OCI-LY7 (cell line): ENCODE results near the gene SBF2. TPM values are rescaled to one million over a fixed set of nuclear protein-coding genes. Genes with fewer than 3 reads are reported as not detected.

ENCODE experiments used
- BruUV-seq: library from RNA; stranded (reverse); fragments of 400-500 nt; replicated peaks from 2 replicates; lab custom pipeline; 2021; lab: Mats Ljungman, UMichigan
- CTCF ChIA-PET: fragments of 300-600 bp; sonication (Branson Sonifier 250); formaldehyde crosslinking; loops from one replicate; lab custom pipeline; 2022; ENCODE audit warnings: antibody characterized with exemption; ENCODE audit not compliant: unreplicated experiment; lab: Charles Lee
- POLR2A ChIA-PET: fragments of 300-600 bp; sonication (Branson Sonifier 250); formaldehyde crosslinking; loops from one replicate; lab custom pipeline; 2022; ENCODE audit warnings: antibody characterized with exemption; lab: Charles Lee
- DNase-seq: peaks from one replicate; pipeline ENCODE4 v3.0.0-alpha.2; 2015; ENCODE audit warnings: low spot score
- H2AFZ ChIP-seq: fragments of 200-600 bp; sonication (generic), shearing (Covaris generic); 2 replicates; pipeline ENCODE4 v1.6.1; 2014; ENCODE audit warnings: mild to moderate bottlenecking, antibody characterized with exemption, low read length, moderate library complexity
- H3K27ac ChIP-seq: fragments of 200-600 bp; sonication (generic); 2 replicates; pipeline ENCODE4 v1.5.1; 2014; ENCODE audit warnings: mixed run types, low read depth, mild to moderate bottlenecking, moderate library complexity, low read length, inconsistent platforms; ENCODE audit not compliant: poor library complexity, severe bottlenecking
- H3K36me3 ChIP-seq: fragments of 200-600 bp; sonication (generic); 2 replicates; pipeline ENCODE4 v1.6.1; 2014; ENCODE audit warnings: mild to moderate bottlenecking, antibody characterized with exemption, low read length, moderate library complexity, mixed read lengths; ENCODE audit not compliant: insufficient read depth
- H3K4me1 ChIP-seq: fragments of 200-600 bp; sonication (generic); 2 replicates; pipeline ENCODE4 v1.5.1; 2014; ENCODE audit warnings: mild to moderate bottlenecking, low read length; ENCODE audit not compliant: insufficient read depth, poor library complexity, severe bottlenecking
- H3K4me2 ChIP-seq: fragments of 200-600 bp; sonication (generic); 2 replicates; pipeline ENCODE4 v1.6.1; 2014; ENCODE audit warnings: mild to moderate bottlenecking, low read length
- H3K4me3 ChIP-seq: fragments of 200-600 bp; sonication (generic); 2 replicates; pipeline ENCODE4 v1.5.1; 2014; ENCODE audit warnings: mild to moderate bottlenecking, low read depth, low read length; ENCODE audit not compliant: poor library complexity, severe bottlenecking
- H3K79me2 ChIP-seq: fragments of 200-600 bp; sonication (generic); 2 replicates; pipeline ENCODE4 v1.6.1; 2016; ENCODE audit warnings: low read depth, mild to moderate bottlenecking, low read length, moderate library complexity, mixed read lengths; ENCODE audit not compliant: insufficient read depth
- H3K9me2 ChIP-seq: fragments of 200-600 bp; sonication (generic); 2 replicates; pipeline ENCODE4 v1.6.1; 2016; ENCODE audit warnings: mild to moderate bottlenecking, low read length, mixed read lengths; ENCODE audit not compliant: insufficient read depth
- H3K9me3 ChIP-seq: fragments of 200-600 bp; sonication (generic); 2 replicates; pipeline ENCODE4 v1.6.1; 2014; ENCODE audit warnings: mild to moderate bottlenecking, mixed run types, low read length, mixed read lengths
- H4K20me1 ChIP-seq: fragments of 200-600 bp; sonication (generic); 2 replicates; pipeline ENCODE4 v1.6.1; 2014; ENCODE audit warnings: mild to moderate bottlenecking, antibody characterized with exemption, low read length, moderate library complexity, mixed read lengths; ENCODE audit not compliant: insufficient read depth
- CTCF ChIP-seq: fragments of 200-600 bp; sonication (generic); conservative IDR thresholded peaks from 2 replicates; pipeline ENCODE4 v1.5.1; 2014; ENCODE audit warnings: mild to moderate bottlenecking, antibody characterized with exemption, low read length, moderate library complexity, mixed read lengths
- EZH2phosphoT487 ChIP-seq: fragments of 200-600 bp; sonication (generic); IDR thresholded peaks from 2 replicates; pipeline ENCODE4 v1.6.1; 2018; ENCODE audit warnings: low read depth, borderline replicate concordance, mild to moderate bottlenecking, mixed run types, antibody characterized with exemption, low read length, moderate library complexity, mixed read lengths
- intact Hi-C: fragments of 100-400 bp; cut with micrococcal nuclease; formaldehyde crosslinking; loops from one replicate; pipeline ENCODE4 v1.10.0; 2022; ENCODE audit not compliant: unreplicated experiment
- total RNA-seq, 2 experiments: library from RNA; depleted of rRNA in 1 of 2; stranded (reverse); fragments of >200 nt in 1 of 2; shearing (Covaris generic) in 1 of 2; gene quantifications; 2 replicates each; pipeline ENCODE4 v1.2.3, GENCODE V29; 2014 to 2022

Gene SBF2
- total RNA-seq, 2 experiments from 2014 or later = 12.9 to 14.3 TPM

- H4K20me1 ChIP-seq = no peaks in the 10 kb centered on the region
- CTCF ChIA-PET = no interaction called here
- H3K36me3 ChIP-seq = no peaks in the 10 kb centered on the region
- H3K9me2 ChIP-seq = no peaks in the 10 kb centered on the region
- no peak overlapping the region for H3K4me2 ChIP-seq
- no peak overlapping the region for H3K4me3 ChIP-seq
- no peak for TF ChIP-seq EZH2phosphoT487
- TF ChIP-seq CTCF = no peak
- BruUV-seq = no TSS peak
- no peaks in the 10 kb centered on the region for H3K4me1 ChIP-seq
- intact Hi-C loops = no loop called here
- no peak overlapping the region for H3K27ac ChIP-seq
- H3K79me2 ChIP-seq = no peaks in the 10 kb centered on the region
- no peak overlapping the region for H2AFZ ChIP-seq
- POLR2A ChIA-PET = no interaction called here
- H3K9me3 ChIP-seq = no peaks in the 10 kb centered on the region
- DNase-seq = no peak
These were observed 468.7 kb downstream of the SBF2 start for GRCh38 chr11:9825315-9825714.

GRCh38 chr11:9823887-9824385 lies 470.1 kb downstream of the SBF2 start:
- TF ChIP-seq EZH2phosphoT487 (no peak), CTCF (no peak)
- Histone ChIP-seq H4K20me1 (no peaks in the 10 kb centered on the region), H3K79me2 (no peaks in the 10 kb centered on the region), H3K4me1 (no peaks in the 10 kb centered on the region), H3K9me2 (no peaks in the 10 kb centered on the region), H3K4me3 (no peak overlapping the region), H2AFZ (no peak overlapping the region), H3K4me2 (no peak overlapping the region), H3K36me3 (no peaks in the 10 kb centered on the region), H3K9me3 (no peaks in the 10 kb centered on the region), H3K27ac (no peak overlapping the region)
- intact Hi-C loops = no loop called here
- CTCF ChIA-PET = no interaction called here
- BruUV-seq = no TSS peak
- no peak for DNase-seq
- POLR2A ChIA-PET = interaction anchor here (0.6 kb wide), 1 partner anchor 1900 kb away, joined by 3 read pairs; no protein-coding TSS in a partner anchor

GRCh38 chr11:9823439-9823838 lies 470.6 kb downstream of the SBF2 start:
- BruUV-seq = no TSS peak
- H4K20me1 ChIP-seq = no peaks in the 10 kb centered on the region
- no peaks in the 10 kb centered on the region for H3K9me2 ChIP-seq
- H3K36me3 ChIP-seq = no peaks in the 10 kb centered on the region
- intact Hi-C loops = no loop called here
- no peak for DNase-seq
- H3K27ac ChIP-seq = no peak overlapping the region
- CTCF ChIA-PET = no interaction called here
- no peaks in the 10 kb centered on the region for H3K79me2 ChIP-seq
- H3K4me3 ChIP-seq = no peak overlapping the region
- H3K4me2 ChIP-seq = no peak overlapping the region
- no peaks in the 10 kb centered on the region for H3K9me3 ChIP-seq
- H3K4me1 ChIP-seq = no peaks in the 10 kb centered on the region
- no peak overlapping the region for H2AFZ ChIP-seq
- POLR2A ChIA-PET = interaction anchor here (0.6 kb wide), 1 partner anchor 500 kb away, joined by 3 read pairs; no protein-coding TSS in a partner anchor
- TF ChIP-seq CTCF (no peak), EZH2phosphoT487 (no peak)
